Epithelial cell of proximal tubule (primary cell): Measurements from ENCODE around the gene GUCY1A2. TPM values are rescaled to one million over a fixed set of nuclear protein-coding genes. Genes with fewer than 3 reads are reported as not detected.
A peak's percentile ranks its signal among the peaks of the same experiment; 100 is the strongest.

Source experiments
- DNase-seq: peaks from one replicate; pipeline ENCODE4 v3.0.0-alpha.2; 2011; ENCODE audit warnings: low read depth
- H3K4me3 ChIP-seq: 2 replicates; pipeline ENCODE4 v1.5.1; 2011; ENCODE audit warnings: low read depth, mild to moderate bottlenecking, low read length
- CTCF ChIP-seq: conservative IDR thresholded peaks from 2 replicates; pipeline ENCODE4 v1.5.1; 2012; ENCODE audit warnings: low read depth, mild to moderate bottlenecking, low read length
- total RNA-seq: library from RNA; depleted of rRNA; stranded (reverse); fragments of >200 nt; gene quantifications from 2 replicates; pipeline ENCODE4 v1.2.3, GENCODE V29; 2015

GUCY1A2 gene
- total RNA-seq, 1 donor from 2014 or later = 0.06 TPM

- H3K4me3 ChIP-seq = peak overlapping the region; percentile 47
- no peak for DNase-seq
- no peak for TF ChIP-seq CTCF
These were observed 1.2 kb downstream of the GUCY1A2 start for GRCh38 chr11:107017104-107017432.

DNA sequence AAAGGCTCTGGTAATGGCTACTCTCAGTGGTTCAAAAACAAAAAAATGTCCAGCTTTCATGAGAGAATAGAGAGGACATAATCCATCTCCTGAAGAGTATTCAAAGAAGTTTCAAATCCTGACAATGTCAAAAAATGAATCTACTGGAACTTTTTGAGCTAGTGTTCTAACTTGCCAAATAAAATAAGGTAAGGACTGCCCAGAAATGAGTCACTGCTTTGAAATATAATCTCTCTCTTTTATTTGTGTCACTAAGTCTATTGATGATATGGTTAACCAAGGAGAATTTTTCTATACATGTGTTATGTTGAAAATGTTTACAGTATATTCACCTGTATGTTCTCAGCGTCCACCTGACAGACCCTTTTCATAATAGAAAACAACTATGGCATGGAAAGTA, 3.4 kb downstream of the GUCY1A2 start:
- TF ChIP-seq CTCF = no peak
- no peak for DNase-seq

GRCh38 chr11:107011977-107012376, 6.3 kb downstream of the GUCY1A2 start:
- no peak for TF ChIP-seq CTCF
- DNase-seq = no peak
- no peak overlapping the region for H3K4me3 ChIP-seq

More for the DNA sequence above, 3.4 kb downstream of the GUCY1A2 start:
- no peak overlapping the region for H3K4me3 ChIP-seq

DNA sequence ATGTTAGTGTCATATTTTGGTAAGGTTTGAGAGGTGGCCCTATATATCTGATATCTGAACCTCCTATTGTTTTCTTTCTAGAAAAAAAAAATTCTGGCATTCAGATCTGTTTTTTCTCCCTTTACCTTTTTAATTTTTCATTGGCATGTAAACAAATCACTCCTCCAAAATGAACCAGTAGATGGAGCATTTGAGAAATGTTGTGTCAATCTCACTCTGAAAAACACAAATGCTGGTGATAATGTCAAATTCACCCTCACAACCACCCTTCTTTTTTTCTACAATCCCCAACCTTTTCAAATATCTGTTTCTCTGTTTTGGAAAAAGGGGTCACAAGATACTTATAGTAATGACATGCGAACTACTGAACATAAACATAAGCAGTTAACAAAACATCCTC, 9.1 kb downstream of the GUCY1A2 start:
- no peak for DNase-seq
- TF ChIP-seq CTCF = no peak

DNA sequence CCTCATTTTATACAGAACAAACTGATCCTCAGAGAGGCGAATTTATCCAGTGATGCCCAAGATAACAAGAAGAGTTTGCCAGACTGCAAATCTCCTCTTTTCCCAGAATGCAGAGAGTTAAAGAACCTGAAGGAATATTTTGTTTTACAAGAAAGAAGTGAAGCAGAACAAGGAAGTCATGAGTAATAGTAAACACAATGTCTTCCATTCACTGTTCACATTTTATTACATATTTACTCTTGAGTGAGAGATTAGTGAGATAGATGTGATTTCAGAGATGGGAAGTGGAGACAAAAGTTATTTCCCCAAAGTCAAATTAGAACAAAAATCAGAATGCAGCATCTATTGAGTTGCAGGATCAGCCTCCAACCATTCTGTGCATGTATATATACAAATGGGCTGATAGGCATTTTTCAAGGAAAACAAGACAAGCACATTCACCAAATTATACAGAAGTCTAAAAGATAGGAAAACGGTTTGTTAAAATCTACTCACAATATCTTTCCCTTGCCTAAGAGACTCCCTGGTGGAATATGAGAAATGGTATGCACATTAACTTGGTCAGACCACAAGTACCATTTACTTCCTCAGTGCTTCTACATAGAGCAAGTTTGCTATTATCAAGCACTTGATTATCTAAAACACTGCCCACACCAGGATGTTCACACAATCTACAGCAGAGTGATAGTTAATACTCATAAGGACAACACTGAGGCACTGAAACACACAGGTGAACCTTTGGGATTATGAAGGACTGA, 12.0 kb downstream of the GUCY1A2 start:
- H3K4me3 ChIP-seq = no peak overlapping the region
- no peak for TF ChIP-seq CTCF
- DNase-seq = no peak

More for the DNA sequence above, 9.1 kb downstream of the GUCY1A2 start:
- no peak overlapping the region for H3K4me3 ChIP-seq

GRCh38 chr11:106999196-106999595, 19.1 kb downstream of the GUCY1A2 start:
- H3K4me3 ChIP-seq = no peak overlapping the region
- no peak for TF ChIP-seq CTCF
- DNase-seq = no peak

DNA sequence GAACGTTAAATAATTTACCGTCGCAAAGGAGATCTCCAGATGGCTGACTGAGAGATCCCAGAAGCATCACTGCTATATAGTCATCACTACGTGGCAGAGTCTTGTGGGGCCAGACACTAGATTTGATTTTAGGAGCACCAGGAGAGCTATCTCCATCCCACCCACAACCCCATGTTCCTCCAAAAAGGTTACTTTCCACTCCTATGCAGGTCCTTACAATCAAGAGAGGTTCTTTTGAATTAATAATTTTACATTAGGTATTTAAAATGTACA, 19.4 kb downstream of the GUCY1A2 start:
- H3K4me3 ChIP-seq = no peak overlapping the region
- no peak for TF ChIP-seq CTCF
- DNase-seq = no peak
